ENCODE results near the gene REC8. TPM values are rescaled to one million over a fixed set of nuclear protein-coding genes. Genes with fewer than 3 reads are reported as not detected.

REC8 gene
- total RNA-seq, 1 donor from 2014 or later: 35.3 TPM

- ChIA-PET CTCF (interaction anchor here (1.0 to 1.9 kb wide), 3 partner anchors 12 to 46 kb away, joined by 3 to 5 read pairs (median 4); partner anchors contain the start of genes DCAF11 and NRL), POLR2A (interaction anchor here (0.6 to 2.9 kb wide), 3 partner anchors 9 to 186 kb away, joined by 3 to 22 read pairs (median 17); partner anchors contain the start of genes DCAF11, NRL and PSME1)
- H3K4me1 Mint-ChIP-seq: peaks cover 38% of the 10 kb centered on the region
- no peak overlapping the region for H3K4me3 Mint-ChIP-seq
- H3K27me3 Mint-ChIP-seq: no peaks in the 10 kb centered on the region
- H3K27ac Mint-ChIP-seq: no peak overlapping the region
- TF ChIP-seq, protein P1, sequence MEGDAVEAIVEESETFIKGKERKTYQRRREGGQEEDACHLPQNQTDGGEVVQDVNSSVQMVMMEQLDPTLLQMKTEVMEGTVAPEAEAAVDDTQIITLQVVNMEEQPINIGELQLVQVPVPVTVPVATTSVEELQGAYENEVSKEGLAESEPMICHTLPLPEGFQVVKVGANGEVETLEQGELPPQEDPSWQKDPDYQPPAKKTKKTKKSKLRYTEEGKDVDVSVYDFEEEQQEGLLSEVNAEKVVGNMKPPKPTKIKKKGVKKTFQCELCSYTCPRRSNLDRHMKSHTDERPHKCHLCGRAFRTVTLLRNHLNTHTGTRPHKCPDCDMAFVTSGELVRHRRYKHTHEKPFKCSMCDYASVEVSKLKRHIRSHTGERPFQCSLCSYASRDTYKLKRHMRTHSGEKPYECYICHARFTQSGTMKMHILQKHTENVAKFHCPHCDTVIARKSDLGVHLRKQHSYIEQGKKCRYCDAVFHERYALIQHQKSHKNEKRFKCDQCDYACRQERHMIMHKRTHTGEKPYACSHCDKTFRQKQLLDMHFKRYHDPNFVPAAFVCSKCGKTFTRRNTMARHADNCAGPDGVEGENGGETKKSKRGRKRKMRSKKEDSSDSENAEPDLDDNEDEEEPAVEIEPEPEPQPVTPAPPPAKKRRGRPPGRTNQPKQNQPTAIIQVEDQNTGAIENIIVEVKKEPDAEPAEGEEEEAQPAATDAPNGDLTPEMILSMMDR (IDR thresholded peaks at IDR 0.05): no peak
- DNase-seq (no peak), ATAC-seq (ENCODE audit: low read depth) (no peak)
- H3K9me3 Mint-ChIP-seq: no peaks in the 10 kb centered on the region
- intact Hi-C loops (cut with micrococcal nuclease): no loop called here
- peaks cover 26% of the 10 kb centered on the region for H3K36me3 Mint-ChIP-seq (ENCODE audit: low read depth)
These were observed 44.9 kb upstream of the REC8 start for GRCh38 chr14:24126939-24127338.

DNA sequence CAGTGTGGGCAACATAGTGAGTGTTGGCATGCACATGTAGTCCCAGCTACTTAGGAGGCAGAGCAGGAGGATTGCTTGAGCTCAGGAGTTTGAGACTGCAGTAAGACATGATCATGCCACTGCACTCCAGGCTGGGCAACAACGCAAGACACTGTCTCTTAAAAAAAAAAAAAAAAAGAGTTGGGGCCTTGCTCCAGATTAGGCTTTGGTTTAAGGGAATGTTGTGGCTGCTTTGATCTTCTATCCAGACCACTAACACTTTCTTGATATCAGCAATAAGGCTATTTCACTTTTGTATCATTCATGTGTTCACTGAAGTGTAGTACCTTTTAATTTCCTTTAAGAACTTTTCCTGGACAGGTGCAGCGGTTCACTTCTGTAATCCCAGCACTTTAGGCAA is 44.2 kb upstream of the REC8 start:
- ChIA-PET CTCF (no interaction called here), POLR2A (interaction anchor here (2.3 to 2.9 kb wide), 2 partner anchors 8 to 12 kb away, joined by 17 to 22 read pairs; partner anchors contain the start of genes DCAF11, NRL and PSME1)
- H3K36me3 Mint-ChIP-seq (ENCODE audit: low read depth): peaks cover 22% of the 10 kb centered on the region
- ATAC-seq (ENCODE audit: low read depth) (no peak), DNase-seq (no peak)
- no peaks in the 10 kb centered on the region for H3K9me3 Mint-ChIP-seq
- peaks cover 40% of the 10 kb centered on the region for H3K4me1 Mint-ChIP-seq
- TF ChIP-seq, protein P1 (IDR thresholded peaks at IDR 0.05): no peak
- H3K4me3 Mint-ChIP-seq: no peak overlapping the region
- H3K27ac Mint-ChIP-seq: peak overlapping the region; percentile 35
- intact Hi-C loops (cut with micrococcal nuclease): no loop called here
- no peaks in the 10 kb centered on the region for H3K27me3 Mint-ChIP-seq

GRCh38 chr14:24129410-24129998 is 42.4 kb upstream of the REC8 start:
- ChIA-PET CTCF (interaction anchor here (0.6 kb wide), 1 partner anchor 179 kb away, joined by 3 read pairs; no protein-coding TSS in a partner anchor), POLR2A (interaction anchor here (0.6 to 1.9 kb wide), 3 partner anchors 15 to 78 kb away, joined by 3 to 8 read pairs (median 7); partner anchors contain the start of genes CARMIL3, DCAF11 and NRL)
- ATAC-seq (ENCODE audit: low read depth): no peak
- no peak overlapping the region for H3K4me3 Mint-ChIP-seq
- H3K9me3 Mint-ChIP-seq: no peaks in the 10 kb centered on the region
- peaks cover 6% of the 10 kb centered on the region for H3K36me3 Mint-ChIP-seq (ENCODE audit: low read depth)
- no peak overlapping the region for H3K27ac Mint-ChIP-seq
- peaks cover 26% of the 10 kb centered on the region for H3K4me1 Mint-ChIP-seq
- TF ChIP-seq, protein P1 (IDR thresholded peaks at IDR 0.05): no peak
- no peak for DNase-seq
- intact Hi-C loops (cut with micrococcal nuclease): no loop called here
- no peaks in the 10 kb centered on the region for H3K27me3 Mint-ChIP-seq

- CTCF ChIA-PET: no interaction called here
- POLR2A ChIA-PET: interaction anchor here (0.6 kb wide), 1 partner anchor 78 kb away, joined by 3 read pairs; the partner anchor contains the start of gene CARMIL3
- intact Hi-C loops (cut with micrococcal nuclease): no loop called here
- Mint-ChIP-seq H3K27me3 (no peaks in the 10 kb centered on the region), H3K9me3 (no peaks in the 10 kb centered on the region), H3K4me1 (peaks cover 30% of the 10 kb centered on the region), H3K4me3 (no peak within 1 kb of the TSS), H3K27ac (no peak within 1 kb of the TSS), H3K36me3 (ENCODE audit: low read depth) (peaks cover 3% of the 10 kb centered on the region)
- no peak for ATAC-seq (ENCODE audit: low read depth)
- no peak for DNase-seq
- TF ChIP-seq, protein P1 (IDR thresholded peaks at IDR 0.05): no peak
These were observed 41.5 kb upstream of the REC8 start, which contains the start of gene FITM1 for GRCh38 chr14:24130380-24130716. TSS of gene FITM1 (plus strand) at chr14:24130659. CDS start at chr14:24131564, 905 bp downstream.

All from activated B cell treated with CpG ODN at 0.5 μM for 24 hours (primary cell).